T1000 (cell line): Measurements from ENCODE around the gene BCL11A.

Experiments
- DNase-seq: peaks from one replicate; lab custom pipeline; 2025; ENCODE audit warnings: mixed read lengths; lab: John Stamatoyannopoulos, UW

BCL11A gene

GRCh38 chr2:60485550-60485949, 67.9 kb downstream of the BCL11A start:
- no peak for DNase-seq

DNA sequence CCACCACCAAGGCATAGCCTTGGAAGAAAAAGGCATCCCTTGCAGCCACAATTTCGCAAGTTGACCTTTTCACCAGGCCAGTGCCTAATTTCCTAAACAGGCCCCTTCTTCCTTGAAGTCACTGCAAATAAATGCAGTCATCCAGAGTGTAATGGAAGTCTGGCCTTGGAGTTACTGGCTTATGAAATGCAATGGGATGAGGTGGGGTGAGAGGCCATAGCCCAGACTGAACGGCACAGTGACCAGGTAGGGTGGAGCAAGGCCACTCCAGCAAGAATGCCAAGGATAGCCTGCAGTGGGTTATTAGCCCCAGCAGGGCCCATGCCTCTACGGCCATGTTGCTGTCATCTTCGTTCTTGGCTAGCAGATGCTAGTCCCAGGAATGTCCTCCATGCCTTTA, 68.4 kb downstream of the BCL11A start:
- no peak for DNase-seq

GRCh38 chr2:60484133-60484645, 69.3 kb downstream of the BCL11A start:
- DNase-seq, result no peak

DNA sequence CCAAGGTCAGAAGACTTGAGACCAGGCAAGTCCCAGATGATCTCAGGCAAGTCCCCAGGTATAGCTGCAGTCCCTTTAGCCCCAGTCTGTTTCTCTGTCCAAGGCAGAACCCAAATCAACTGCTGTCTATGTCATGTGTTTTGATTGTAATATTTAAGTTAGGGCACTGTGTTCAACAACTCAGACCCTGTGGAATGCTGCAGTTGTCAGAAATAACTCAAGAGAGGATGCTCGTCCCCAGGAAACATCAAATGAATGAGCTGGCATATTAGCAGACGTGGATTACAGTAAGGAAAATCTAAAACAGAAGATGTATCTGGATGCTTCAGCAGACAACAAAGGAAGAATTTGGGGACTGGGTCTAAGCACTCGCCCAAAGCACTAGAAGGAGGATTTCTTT, 70.1 kb downstream of the BCL11A start:
- no peak for DNase-seq

DNA sequence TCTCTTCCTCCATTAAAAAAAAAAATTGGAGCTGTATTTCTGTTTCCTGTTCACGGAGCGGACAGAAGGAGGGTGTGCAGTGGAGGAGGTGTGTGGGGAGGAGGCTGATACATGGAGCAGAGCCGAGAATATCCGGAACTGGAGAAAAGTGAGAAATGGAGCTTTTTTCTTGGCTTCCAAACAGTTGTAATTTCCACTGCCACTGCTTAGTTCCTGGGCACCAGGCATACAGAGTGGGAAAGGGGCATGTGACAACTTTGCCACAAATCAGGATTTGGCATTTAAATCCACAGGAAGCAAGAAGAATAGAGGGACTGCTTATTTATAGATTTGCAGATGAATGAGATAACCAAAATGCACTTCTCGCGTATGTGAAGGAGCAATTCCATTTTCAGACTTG, 71.2 kb downstream of the BCL11A start:
- no peak for DNase-seq

GRCh38 chr2:60481257-60481656, 72.2 kb downstream of the BCL11A start:
- DNase-seq, result no peak

GRCh38 chr2:60480089-60480773, 73.2 kb downstream of the BCL11A start:
- no peak for DNase-seq

GRCh38 chr2:60479226-60480088, 74.0 kb downstream of the BCL11A start:
- DNase-seq, result no peak

DNA sequence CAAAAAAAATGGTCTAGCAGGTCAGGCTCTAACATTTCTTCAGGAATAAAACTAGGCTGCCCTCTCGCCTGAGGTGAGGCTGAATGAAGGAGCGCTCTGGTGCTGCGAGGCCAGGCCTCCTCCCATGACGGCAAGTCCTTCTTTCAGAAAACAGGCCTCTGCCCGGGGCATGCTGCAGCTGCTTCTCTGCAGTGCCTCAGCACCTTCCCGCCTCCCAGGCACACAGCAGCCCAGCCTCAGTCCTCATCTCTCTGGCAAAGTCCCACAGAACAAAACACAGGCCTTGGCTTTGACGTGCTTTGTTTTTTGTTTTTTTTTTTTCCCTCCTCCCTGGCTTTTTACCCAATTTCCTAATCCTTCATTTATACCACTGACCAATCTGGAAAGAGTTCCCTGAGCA, 74.8 kb downstream of the BCL11A start:
- no peak for DNase-seq

DNA sequence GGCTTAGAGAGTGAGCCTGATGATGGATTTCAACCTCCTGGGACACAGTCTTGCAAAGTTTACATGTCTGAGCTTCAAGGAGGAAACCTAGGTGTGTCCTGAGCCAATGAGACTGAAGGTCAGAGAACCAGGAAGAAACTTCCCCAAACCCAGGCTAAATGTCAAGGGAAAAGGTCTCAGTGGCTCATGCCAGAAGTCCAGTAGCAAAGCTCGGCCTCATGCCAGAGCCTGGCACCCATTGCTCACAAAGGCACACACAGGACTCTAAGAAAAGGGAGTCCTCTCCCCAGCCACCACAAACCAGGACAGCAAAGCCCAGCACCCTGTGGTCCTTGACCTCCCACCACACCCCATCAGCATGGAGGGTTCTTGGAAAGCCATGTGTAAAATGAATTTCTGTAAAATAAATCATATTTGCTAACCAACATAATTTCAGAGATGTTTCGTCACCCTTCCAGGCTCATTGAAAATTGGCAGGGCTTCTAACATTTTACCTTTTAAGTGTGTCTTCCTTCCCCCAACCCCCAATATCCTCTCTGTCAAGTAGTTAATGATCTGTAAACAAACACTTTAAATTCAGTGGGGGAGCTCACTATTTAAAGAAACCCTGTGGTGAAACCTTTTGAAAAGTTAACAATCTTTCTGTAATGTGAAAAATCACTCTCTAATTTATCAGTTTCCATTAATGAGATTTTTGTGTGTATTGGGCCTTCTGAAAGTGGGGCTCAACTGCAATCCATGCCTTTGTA, 77.1 kb downstream of the BCL11A start:
- no peak for DNase-seq

DNA sequence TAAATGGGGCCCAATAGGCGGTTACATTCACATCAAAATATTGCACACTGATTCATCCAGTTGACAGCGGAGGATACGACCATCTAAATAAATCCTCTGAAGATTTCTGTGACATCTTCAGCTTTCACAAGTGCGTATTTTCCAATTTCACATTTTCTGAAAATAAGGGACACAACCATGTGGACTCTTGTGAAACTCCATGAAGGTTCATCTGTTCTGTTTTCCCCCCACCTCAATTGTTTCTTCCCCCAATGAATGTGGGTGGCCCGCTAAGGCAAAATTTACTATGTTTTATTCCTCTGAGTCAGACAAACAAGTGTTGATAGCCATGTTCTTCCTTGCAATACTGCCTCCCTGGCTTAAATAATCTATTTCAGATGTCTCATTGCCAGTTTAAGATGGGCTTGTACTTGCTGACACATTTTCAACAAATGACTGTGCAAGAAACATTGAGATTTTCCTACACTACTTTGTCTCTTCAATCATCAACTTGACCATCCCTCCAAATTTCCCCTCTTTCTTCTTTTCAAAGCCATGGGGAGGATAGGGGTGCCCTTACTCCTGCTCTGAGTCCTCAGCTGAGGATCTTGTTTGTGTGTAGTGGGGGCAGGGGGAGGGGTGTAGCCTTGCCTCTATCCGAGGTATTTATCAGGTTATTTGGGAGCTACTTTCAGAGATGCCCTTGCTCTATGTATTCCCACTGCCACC, 78.2 kb downstream of the BCL11A start:
- DNase-seq, result no peak

DNA sequence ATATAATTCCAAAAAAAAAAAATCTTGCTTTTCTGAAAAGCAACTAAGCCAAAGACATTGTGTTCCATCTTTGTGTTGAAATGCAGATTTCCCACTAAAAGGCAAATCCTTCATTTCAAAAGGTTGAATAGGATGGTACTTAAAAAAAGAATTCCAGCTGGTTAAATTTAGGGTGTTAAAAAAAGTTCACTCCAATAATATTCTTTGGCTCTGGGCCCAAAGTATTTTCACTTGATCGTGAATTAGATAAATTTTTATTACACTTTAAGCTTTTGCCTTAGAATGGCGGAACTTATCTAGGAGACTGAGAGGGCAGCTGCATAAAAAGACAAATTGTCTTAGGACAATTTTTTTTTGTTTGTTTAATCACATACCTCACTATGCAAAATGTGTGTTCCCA, 79.2 kb downstream of the BCL11A start:
- no peak for DNase-seq

- no peak for DNase-seq
Measured at GRCh38 chr2:60473546-60473945, 79.9 kb downstream of the BCL11A start.

DNA sequence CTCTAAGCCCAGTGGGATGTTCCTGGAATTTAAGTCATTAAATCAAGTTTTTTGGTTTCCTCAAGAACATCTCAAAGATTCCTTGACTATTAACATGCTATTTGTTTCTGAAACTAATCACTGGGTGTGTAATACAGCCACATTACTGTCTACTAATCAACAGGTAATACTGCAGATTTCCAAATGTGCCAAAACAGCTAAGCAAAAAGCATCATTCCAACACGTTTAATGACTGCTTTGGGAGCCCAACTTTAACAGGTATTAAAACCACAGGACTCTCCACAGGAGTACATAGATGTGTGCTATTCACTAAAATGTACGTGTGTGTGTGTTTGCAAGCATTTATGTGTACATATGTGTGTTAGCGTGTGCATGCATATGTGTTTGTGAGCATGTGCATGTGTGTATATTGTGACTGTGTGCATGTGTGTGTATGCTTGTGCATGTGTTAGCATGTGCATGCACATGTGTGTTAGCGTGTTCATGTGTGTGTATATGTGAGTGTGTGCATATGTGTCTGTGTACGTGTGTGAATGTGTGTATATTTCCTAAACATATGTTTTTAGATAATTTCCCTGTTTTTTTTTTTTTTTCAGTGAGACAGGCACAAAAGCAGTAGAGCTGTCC, 80.7 kb downstream of the BCL11A start:
- no peak for DNase-seq

- DNase-seq, result no peak
Measured at GRCh38 chr2:60472041-60472440, 81.4 kb downstream of the BCL11A start.

- no peak for DNase-seq
Measured at GRCh38 chr2:60470340-60470739, 83.1 kb downstream of the BCL11A start.

- DNase-seq, result no peak
Measured at GRCh38 chr2:60469536-60470317, 83.7 kb downstream of the BCL11A start.

GRCh38 chr2:60468382-60469085, 84.9 kb downstream of the BCL11A start:
- peak; percentile 46 for DNase-seq

- DNase-seq, result no peak
Measured at GRCh38 chr2:60466161-60466702, 87.2 kb downstream of the BCL11A start.

- DNase-seq, result no peak
Measured at GRCh38 chr2:60465736-60466135, 87.7 kb downstream of the BCL11A start.
